GM19023 (cell line): ENCODE measurements around the gene RPP14.
"Not testable (repeated sequence)": the region's sequence is repeated elsewhere in the genome, so short reads cannot be mapped to it uniquely, and the experiment has no call there.

Source experiments
- ATAC-seq: cut with Tn5 transposase; IDR thresholded peaks from one replicate; pipeline ENCODE4 v1.9.1; 2021; ENCODE audit warnings: mild to moderate bottlenecking, moderate library complexity; ENCODE audit not compliant: unreplicated experiment

The RPP14 gene

DNA sequence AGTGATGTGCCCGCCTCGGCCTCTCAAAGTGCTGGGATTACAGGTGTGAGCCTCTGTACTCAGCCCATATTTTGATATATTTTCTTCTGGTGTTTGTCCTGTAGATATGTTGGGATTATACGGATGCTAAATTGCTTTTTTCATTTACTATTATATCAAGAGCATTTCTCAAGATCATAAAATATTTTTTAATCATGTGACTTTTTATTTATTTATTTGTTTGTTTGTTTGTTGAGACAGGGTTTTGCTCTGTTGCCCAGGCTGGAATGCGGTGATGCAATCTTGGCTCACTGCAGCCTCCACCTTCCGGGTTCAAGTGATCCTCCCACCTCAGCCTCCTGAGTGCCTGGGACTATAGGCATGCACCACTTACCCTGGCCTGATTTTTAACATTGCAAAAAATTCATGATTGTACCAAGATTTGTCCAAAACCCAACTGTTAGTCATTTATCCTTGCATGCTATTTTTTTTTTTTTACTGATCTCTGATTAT lies 23.9 kb downstream of the RPP14 start:
- ATAC-seq, result no peak

DNA sequence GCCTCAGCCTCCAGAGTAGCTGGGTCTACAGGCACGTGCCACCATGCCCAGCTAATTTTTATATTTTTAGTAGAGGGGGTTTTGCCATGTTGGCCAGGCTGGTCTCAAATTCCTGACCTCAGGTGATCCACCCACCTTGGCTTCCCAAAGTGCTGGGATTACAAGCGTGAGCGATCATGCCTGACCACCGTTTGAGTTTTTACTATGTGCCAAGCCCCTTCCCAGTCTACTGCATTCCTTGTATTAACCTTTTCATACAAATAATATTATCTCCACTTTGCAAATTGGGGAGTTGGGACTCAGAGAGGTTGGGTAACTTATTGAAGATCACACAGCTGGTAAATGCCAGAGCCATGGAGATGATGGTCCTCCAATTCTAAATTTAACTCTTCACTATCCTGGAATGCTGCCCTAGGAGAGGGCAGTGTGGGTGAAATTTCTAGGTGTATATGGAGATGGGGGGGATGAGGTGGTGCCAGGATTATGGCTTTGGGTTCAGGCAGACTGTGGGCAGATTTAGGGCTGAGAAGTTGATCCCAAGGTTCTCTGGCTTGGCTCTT lies 25.6 kb downstream of the RPP14 start:
- no peak for ATAC-seq

DNA sequence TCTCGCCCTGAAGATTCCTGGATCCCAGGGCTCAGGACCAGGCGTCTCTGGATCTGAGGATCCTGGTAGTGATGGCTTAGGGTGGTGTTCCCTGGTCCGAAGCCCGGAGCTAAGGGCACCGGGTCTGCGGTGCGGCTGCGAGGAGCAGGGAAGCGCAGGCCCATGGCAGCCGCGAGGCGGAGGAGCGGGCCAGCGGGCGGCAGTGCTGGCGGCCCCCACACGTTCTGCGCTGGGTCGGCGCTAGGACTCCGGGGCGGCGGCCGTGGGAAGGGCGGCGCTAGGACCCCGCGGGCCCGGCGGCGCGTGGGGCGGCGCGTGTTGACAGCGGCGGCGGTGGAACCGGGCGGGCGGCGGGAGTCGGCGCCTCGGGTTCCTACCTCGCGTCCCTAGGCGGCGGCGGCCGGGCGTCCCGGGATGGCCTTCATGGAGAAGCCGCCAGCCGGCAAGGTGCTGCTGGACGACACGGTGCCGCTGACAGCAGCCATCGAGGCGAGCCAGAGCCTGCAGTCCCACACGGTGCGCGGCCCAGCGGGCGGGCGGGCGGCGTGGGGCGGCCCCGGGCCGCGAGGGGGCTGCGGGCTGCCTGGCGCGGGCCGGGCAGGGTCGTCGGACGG lies 26.6 kb downstream of the RPP14 start, which contains the start of gene PXK:
TSS of gene PXK (plus strand) at position 318 of the 614 bp plus-strand sequence. CDS start at position 415, 97 bp downstream.
- ATAC-seq, result peak; percentile 94

DNA sequence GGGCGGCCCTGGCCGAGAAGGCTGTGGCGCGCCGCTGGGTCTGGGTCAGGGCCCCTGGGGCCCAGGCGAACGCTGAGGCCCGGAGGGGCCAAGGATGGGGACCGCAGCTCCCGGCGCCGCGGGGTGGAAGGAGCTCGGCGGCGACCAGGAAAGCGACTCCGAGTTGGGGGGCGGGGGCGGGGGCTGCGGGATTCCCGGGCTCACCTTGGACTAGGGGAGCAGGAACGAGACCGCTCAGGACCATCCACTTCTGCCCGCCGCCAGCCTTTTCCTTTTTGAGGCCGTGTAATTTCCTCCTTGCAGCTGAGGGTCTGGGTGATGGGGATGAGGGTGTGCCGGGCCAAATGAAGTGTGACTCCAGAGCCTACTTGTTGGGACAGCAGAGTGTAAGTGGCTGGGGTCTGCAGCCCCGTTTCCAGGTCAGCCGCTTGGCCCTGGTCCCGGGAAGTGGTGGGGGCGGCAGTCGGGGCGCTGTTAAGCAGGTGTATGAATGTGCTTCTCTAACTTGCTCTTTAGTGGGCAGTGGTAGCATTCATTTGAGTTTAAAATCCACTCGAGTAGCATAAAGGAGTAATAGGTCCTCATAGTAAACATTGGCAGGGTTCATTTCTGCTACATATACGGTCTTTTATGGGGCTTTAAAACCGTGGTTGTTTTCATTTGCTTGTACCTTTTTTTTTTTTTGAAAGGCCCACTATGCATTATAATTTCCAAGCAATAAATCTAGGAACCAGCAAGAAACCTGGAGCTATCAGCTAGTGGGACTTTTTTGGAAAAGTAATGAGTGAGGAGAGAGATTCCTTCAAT lies 27.4 kb downstream of the RPP14 start:
- ATAC-seq, result peak; percentile 37

DNA sequence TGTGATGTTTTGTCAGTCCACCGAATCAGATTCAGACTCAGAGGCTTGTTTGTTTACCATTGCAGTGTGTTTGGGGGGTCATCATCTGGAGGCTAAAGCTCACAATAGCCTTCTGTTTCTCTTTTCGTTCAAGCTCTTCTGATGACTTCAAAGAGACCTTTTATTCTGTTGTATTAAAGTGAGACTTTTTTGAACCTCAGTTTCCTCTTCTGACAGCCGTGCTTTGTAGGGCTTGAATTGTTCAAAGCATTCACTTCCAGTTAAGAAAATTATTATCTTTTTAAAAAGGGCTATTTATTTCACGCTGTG lies 27.9 kb downstream of the RPP14 start:
- no peak for ATAC-seq

DNA sequence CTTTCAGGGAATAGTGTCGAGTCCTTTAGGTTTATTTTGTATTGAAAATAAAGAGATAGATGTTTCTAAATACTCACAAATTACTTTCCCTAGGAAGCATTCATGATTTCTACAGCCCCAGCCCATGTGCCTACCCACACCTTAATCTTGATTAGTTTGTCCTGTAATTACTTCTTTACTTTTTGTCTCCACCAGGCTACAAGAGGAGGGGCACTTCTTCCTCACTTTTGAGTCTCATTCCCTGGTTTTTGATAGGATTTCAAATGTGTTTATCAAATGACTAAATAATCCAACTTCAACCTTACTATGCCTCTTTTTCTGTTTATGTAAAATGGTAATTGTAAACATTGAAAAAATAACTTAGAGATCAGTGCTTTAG lies 28.4 kb downstream of the RPP14 start:
- no peak for ATAC-seq

DNA sequence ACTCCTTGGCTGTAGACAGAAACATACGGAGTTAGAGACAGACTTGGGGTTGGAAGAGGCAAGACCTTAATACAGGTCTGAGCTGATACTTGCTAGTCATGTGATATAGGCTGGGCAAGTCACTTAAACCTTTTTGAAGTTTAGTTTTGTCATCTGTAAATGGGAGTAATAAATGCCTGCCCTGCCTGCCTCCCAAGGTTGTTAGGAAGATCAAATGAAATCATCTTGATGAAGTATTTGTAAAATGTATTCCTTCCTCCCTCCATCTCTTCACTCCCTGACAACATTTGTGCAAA lies 29.6 kb downstream of the RPP14 start:
- no peak for ATAC-seq

DNA sequence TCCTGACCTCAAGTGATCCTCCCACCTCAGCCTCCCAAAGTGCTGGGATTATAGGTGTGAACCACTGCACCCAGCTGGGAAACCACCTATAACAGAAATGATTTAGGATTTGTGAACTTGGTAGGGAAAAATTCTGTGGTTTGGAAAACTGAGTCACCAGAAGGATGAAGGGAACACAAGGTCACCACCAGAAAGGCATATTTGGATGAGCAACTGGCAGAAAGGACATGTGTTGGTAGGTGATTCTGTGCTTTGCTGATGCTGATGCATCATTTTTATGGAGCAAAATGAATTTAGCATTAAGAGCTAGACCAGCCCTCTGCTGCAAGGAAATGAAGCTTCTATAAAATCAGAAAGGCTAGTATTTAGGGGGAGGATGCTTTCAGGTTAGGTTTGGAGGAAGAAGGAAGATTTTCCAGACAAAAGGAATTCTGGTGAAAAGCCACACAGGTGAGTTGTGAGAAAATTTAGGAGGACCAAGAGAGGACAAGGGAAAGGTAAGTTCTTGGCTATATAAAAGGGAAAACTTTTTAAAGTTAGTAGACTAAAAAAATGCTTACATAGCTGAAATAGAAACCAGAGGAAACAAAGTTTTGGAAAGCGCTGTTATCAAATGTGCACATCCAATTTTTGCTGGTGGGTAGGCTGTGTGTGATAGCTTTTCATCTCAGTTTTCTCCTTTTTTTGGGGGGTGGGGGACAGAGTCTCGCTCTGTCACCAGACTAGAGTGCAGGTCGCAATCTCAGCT lies 30.3 kb downstream of the RPP14 start:
- ATAC-seq, result no peak

DNA sequence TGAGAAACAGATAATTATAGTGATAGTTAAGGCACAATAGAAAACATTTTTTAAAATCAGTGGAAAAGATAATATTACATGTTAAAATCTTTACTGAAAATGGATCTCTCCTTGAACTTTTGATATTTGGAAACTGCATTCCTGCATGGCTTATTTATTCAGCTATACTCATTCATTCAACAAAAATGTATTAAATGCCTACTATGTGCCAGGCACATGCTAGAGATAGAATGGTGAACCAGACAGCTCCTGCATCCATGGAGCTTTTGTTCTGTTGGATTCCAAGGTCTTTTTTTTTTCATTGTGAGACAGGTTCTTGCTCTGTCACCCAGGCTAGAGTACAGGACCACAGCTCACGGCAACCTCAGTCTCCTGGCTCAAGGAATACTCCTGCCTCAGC lies 31.1 kb downstream of the RPP14 start:
- no peak for ATAC-seq

DNA sequence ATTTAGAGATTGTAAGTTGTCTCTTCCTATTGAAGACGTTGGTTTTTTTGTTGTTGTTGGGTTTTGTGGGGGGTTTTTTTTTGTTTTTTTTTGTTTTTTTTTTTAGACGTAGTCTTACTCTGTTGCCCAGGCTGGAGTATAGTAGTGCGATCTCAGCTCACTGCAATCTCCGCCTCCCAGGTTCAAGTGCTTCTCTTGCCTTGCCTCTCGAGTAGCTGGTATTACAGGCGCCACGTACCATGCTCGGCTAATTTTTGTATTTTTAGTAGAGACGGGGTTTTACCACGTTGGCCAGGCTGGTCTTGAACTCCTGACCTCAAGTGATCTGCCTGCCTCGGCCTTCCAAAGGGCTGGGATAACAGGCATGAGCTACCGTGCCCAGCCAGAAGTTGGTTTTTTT lies 33.1 kb downstream of the RPP14 start:
- ATAC-seq, result not testable (repeated sequence)

DNA sequence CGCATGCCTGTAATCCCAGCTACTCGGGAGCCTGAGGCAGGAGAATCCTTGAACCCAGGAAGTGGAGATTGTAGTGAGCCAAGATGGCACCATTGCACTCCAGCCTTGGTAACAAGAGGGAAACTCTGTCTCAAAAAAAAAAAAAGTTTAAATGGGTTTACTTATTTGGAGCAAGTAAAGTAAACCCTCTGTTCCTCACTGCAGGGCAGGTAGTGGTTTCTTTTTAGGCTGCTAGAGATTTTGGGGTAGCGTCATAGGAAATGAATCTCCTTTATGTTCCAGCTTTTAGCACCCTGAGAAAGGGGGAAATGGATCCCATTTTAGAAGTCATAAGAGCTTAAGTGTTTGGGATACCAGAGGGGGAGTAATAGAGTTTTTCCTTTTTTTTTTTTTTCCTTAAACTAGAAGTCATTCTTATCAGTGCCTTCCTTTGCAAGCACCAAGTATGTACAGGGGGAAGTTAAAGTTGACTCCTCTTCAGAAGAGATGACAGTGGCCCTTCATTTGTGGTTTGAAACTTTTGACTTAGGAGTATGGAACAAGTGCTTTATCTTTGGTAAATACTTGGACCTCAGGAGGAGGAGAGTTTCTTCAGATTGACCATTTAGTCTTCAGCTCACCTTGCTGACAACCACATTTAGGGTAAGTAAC lies 34.7 kb downstream of the RPP14 start:
- no peak for ATAC-seq

DNA sequence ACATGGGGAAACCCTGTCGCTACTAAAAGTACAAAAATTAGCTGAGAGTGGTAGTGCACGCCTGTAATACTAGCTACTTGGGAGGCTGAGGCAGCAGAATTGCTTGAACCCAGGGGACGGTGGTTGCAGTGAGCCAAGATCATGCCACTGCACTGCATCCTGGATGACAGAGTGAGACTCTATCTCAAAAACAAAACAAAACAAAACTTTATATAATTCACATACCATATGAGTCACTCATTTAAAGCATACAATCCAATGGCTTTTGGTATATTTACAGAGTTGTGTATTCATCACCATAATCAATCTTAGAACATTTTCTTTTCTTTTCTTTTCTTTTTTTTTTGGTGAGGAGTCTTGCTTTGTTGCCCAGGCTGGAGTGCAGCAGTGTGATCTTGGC lies 35.3 kb downstream of the RPP14 start:
- ATAC-seq, result no peak

DNA sequence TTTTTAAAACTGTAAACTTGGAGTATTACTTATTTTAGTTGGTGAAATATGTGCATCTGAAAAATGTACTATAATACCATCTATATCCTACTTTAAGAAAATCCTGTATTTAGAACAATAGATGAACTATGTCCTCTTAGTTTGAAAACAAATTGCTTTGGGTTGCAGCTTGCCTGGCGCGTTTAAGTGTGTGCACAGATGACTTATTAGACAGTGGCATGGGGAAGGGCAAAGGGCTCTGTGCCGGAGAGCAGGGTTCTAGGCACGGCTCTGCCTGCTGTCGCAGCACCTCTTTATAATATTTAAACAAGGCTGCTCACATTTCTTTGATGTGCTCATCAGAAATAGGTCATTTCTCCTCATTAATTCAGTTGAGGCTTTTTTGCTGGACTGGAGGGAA lies 36.6 kb downstream of the RPP14 start:
- ATAC-seq, result no peak

DNA sequence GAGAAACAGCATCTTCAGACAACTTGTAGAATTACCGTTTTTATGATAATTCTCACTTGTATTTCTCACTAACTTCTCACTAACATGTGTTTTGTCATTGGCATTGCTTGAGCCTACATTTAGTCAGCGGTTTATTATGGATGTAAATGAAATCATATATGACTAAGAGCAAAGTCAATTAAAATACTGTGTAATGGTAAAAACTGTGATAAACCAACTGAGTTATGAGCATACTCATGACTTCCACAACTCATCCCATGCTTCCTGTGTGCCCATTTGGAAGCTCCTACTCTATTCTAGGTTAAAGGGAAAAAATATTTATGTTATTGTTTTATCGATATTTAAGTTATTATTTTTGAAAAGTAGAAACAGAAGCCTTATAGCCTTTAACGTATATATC lies 39.4 kb downstream of the RPP14 start:
- ATAC-seq, result no peak

DNA sequence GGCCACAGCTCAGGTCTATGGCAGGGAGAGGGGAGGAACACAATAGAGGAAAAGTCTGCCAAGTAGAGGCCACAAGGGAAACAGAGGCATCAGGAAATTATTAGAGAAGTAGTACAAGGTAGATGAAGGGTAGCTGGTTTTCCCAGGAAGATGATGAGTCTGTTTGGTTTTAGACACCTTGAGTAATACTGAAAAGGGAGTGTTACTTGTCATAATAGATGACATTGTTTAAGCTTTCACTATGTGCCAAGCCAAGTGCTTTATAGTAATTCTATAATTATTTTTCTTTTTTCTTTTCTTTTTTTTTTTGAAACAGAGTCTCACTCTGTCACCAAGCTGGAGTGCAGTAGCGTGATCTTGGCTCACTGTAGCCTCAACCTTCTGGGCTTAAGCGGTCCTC lies 40.3 kb downstream of the RPP14 start:
- no peak for ATAC-seq

DNA sequence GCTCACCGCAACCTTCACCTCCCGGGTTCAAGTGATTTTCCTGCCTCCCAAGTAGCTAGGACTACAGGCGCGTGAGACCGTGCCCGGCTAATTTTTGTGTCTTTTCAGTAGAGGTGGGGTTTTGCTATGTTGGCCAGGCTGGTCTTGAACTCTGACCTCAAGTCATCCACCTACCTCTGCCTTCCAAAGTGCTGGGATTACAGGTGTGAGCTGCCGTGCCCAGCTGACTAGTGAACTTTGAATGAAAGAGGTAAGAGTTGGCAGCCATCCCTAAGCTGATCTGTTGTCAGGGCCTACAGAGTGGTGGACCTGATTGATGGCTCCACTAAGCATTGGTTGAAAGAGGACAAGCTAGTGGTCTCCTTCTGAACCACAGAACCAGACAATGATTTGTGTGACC lies 41.9 kb downstream of the RPP14 start:
- ATAC-seq, result no peak

DNA sequence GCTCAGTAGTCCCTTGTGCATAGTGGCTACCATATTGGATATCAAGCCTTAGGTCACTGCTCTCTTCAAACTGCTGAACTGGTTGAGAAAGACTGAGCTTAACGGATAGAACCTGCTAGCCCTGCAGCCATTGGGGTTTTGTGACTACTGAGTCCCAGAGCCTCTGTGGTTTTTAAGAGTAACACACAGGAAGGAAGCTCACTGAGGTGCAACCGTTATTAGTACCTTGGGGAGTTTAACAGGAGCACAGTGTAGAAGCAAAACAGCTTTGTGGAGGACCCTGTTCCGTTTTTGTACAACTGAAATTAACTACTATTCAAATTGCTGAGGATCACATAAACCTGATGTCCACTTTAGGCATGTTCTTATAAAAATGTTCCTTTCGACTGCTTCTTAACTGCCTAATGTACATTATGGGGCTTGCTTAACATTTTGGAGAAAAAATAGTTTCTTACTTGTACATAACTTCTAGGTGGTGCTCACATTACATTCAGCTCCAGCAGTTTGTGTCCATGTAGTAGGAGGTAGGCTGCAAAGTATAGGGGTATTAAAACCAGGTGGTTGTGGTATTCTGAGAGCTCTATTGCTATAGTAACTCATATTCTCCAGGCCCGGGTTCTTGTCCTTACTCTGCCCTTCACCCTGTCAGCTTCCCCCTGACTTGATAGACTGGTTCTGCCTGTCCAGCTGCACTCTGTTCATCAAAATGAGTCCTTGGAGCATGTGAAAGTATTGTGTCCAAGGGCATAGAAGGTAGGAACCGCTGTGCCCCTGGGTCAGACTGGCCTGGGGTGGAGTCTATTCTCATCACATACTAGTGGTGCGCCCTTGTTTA lies 44.0 kb downstream of the RPP14 start:
- peak; percentile 83 for ATAC-seq

DNA sequence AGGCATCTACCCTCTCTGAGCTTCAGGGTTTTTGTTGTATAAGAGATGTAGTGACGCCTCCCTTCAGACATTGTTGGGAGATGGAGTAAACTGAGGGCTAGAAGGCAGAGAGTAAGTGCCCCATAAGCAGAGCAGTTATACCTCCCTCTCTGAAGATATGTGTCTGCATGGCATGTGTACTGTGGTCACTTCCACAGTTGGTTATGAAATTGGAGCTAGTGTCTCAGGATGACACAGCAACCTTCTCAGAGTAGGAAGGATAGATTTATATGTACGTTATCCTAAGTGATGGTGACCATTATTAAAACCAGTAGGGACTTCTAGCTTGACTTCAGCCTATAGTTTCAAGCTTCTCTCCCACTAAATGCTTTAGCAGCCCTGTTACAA lies 44.6 kb downstream of the RPP14 start:
- ATAC-seq, result peak; percentile 4

DNA sequence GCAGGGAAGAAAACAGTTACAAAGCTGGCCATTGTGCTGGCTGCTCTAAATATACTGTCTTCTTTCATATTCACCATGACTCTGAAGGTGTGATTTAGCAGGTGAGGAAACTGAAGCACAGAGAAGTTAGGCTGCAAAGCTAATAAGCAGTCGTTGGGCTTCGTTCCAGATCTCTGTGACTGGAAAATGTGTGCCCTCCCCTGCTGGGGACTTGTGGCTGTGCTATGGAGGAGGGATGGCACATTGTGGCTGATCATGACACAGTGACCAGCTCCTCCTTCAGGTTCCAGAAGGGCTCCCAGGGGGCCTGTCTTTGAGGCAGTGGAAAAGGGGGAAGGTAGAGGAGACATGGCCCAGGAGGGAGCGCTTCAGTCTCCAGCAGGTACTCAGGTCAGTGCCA lies 45.9 kb downstream of the RPP14 start:
- ATAC-seq, result no peak

DNA sequence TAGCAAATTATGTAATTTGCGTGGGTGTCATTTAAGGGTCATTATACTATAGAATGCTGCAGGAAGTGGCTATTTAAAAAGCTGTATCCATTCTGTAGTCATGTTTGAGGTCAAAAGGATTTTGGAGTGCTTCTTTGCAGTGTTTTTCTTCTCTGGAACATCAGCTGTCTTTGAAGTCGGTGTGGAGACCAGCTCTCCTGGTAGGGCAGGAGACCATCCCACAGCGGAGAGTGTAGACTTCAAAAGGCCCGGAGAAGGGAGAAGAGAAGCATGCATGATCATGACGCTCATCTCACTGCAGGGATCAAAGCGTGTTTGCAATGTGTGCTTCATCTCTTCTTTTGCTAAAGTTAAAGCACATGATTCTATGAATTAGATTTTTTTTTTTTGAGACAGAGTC lies 46.6 kb downstream of the RPP14 start:
- no peak for ATAC-seq
